NB4 (cell line): ENCODE data around the gene KRT38.

Source experiments
- POLR2A ChIP-seq: IDR thresholded peaks from 2 replicates; pipeline ENCODE4 v1.6.1; 2011; ENCODE audit warnings: mild to moderate bottlenecking; ENCODE audit not compliant: insufficient read length; ENCODE audit errors: extremely low read depth
- TF ChIP-seq, protein P1 (sequence below): IDR thresholded peaks from one replicate; pipeline ENCODE4 v1.5.1; 2012; ENCODE audit warnings: low read depth, low read length
- TF ChIP-seq, protein P2 (sequence below): IDR thresholded peaks from 2 replicates; pipeline ENCODE4 v1.6.1; 2011; ENCODE audit warnings: low read depth, low read length

DNA sequence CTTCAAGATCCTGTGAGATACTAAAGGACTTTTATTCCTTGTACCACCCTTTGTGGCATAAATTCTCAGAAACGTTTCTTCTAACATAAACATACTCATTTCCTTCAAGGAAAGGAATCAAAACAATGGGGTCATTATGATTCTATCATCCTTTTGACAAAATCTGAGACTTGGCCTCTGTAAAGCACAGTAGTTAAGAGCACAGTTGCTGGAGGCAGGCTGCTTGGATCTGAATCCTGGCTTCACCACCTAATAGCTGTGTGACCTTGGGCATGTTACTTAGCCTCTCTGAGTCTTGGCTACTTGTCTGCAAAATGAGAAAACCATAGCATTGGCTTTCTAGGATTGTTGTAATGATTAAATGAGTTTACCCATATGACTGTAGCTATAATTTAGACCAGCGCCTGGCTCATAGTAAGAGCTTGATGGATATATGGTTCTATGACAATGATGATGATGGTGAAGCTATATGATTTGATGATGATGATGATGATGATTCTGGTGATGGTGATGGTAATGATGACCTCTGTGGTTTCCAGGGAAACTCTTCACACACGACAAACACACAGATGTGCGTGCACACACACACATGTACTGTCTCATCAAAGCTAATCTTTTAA is 37.3 kb downstream of the KRT38 start:
- TF ChIP-seq POLR2A, result no peak
- TF ChIP-seq, protein P1, sequence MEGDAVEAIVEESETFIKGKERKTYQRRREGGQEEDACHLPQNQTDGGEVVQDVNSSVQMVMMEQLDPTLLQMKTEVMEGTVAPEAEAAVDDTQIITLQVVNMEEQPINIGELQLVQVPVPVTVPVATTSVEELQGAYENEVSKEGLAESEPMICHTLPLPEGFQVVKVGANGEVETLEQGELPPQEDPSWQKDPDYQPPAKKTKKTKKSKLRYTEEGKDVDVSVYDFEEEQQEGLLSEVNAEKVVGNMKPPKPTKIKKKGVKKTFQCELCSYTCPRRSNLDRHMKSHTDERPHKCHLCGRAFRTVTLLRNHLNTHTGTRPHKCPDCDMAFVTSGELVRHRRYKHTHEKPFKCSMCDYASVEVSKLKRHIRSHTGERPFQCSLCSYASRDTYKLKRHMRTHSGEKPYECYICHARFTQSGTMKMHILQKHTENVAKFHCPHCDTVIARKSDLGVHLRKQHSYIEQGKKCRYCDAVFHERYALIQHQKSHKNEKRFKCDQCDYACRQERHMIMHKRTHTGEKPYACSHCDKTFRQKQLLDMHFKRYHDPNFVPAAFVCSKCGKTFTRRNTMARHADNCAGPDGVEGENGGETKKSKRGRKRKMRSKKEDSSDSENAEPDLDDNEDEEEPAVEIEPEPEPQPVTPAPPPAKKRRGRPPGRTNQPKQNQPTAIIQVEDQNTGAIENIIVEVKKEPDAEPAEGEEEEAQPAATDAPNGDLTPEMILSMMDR, result no peak
- TF ChIP-seq, protein P2, sequence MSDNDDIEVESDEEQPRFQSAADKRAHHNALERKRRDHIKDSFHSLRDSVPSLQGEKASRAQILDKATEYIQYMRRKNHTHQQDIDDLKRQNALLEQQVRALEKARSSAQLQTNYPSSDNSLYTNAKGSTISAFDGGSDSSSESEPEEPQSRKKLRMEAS, result no peak
